ENCODE measurements around the gene SMPD3.

DNA sequence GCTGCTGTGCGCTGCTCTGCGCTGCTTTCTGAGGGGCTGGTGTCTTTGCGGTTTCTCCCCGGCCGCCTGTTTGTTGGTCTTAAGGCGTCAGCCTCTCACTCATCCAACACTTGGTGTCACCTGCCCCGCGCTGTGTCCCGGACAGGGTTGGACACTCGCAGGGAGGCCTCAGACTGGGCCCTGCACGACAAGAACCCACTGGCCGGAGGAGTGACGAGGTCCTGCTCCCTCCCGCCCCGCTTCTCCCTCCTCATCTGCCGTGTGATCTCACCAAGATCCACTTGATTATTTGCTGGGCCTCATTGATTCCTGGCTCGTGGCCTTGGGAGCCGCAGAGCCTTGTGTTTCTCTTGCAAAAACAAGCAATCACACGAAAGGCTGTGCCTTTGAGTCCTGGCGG, 80.9 kb downstream of the SMPD3 start:
- no peak for TF ChIP-seq ARID4B (CRISPR knock-in tag; IDR thresholded peaks at IDR 0.05; ENCODE audit: borderline replicate concordance)
- TF ChIP-seq, protein P1, sequence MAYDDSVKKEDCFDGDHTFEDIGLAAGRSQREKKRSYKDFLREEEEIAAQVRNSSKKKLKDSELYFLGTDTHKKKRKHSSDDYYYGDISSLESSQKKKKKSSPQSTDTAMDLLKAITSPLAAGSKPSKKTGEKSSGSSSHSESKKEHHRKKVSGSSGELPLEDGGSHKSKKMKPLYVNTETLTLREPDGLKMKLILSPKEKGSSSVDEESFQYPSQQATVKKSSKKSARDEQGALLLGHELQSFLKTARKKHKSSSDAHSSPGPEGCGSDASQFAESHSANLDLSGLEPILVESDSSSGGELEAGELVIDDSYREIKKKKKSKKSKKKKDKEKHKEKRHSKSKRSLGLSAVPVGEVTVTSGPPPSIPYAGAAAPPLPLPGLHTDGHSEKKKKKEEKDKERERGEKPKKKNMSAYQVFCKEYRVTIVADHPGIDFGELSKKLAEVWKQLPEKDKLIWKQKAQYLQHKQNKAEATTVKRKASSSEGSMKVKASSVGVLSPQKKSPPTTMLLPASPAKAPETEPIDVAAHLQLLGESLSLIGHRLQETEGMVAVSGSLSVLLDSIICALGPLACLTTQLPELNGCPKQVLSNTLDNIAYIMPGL (CRISPR knock-in tag; IDR thresholded peaks at IDR 0.05), result no peak
- TF ChIP-seq, protein P2, sequence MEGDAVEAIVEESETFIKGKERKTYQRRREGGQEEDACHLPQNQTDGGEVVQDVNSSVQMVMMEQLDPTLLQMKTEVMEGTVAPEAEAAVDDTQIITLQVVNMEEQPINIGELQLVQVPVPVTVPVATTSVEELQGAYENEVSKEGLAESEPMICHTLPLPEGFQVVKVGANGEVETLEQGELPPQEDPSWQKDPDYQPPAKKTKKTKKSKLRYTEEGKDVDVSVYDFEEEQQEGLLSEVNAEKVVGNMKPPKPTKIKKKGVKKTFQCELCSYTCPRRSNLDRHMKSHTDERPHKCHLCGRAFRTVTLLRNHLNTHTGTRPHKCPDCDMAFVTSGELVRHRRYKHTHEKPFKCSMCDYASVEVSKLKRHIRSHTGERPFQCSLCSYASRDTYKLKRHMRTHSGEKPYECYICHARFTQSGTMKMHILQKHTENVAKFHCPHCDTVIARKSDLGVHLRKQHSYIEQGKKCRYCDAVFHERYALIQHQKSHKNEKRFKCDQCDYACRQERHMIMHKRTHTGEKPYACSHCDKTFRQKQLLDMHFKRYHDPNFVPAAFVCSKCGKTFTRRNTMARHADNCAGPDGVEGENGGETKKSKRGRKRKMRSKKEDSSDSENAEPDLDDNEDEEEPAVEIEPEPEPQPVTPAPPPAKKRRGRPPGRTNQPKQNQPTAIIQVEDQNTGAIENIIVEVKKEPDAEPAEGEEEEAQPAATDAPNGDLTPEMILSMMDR (IDR thresholded peaks at IDR 0.05), result no peak
- no peak for TF ChIP-seq NFYB (CRISPR knock-in tag; conservative IDR thresholded peaks at IDR 0.05; ENCODE audit: low read depth)
- no peak for TF ChIP-seq ZSCAN18 (CRISPR knock-in tag; IDR thresholded peaks at IDR 0.05)
- no peak for TF ChIP-seq PREB (CRISPR knock-in tag; IDR thresholded peaks at IDR 0.05; ENCODE audit: borderline replicate concordance)

All from WTC11 (cell line).